ENCODE measurements around the gene HIP1. TPM values are rescaled to one million over a fixed set of nuclear protein-coding genes. Genes with fewer than 3 reads are reported as not detected.
A peak's percentile ranks its signal among the peaks of the same experiment; 100 is the strongest.

HIP1 gene
- total and polyA plus RNA-seq, 9 of the 15 experiments (the other 6 are each of a cell fraction or from before 2014, with no cell fraction given), result 2.4 to 13.7 (median 9.5) TPM

DNA sequence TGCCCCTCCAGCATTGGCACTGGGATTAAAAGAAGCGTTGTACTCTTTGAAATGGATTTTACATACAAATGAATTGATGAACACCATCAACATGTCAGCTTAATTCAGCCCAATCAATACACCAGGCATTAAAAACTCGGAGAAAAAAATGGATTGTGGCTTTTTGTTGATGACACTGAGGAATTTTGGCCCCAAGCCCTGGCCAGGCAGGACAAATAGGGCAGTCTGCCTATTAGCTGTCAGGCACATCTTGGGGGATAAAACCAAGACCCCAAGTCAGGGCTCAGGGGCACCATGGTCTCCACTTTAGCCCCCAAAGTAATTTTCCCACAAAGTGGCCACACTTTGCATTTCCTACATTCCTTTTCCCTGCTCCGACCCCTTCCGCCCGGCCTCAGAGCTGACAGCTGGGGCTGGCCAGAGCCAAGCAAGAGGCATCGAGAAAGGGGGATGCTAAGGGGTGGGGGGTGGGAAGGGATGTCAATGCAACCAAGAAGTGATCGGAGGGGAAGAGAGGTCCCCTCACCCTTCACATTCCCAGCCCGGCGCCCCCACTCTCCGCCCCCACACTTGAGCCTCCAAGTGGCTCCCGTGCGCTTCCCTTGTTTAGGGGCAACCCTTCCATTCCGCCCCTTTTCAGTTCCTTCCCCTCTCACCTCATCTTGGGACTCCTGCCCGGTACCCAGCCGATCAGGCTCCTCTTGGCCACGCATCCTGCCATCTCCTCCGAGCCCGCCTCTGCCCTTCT is 711 bp downstream of the HIP1 start (continued):
- TF ChIP-seq, protein P1, sequence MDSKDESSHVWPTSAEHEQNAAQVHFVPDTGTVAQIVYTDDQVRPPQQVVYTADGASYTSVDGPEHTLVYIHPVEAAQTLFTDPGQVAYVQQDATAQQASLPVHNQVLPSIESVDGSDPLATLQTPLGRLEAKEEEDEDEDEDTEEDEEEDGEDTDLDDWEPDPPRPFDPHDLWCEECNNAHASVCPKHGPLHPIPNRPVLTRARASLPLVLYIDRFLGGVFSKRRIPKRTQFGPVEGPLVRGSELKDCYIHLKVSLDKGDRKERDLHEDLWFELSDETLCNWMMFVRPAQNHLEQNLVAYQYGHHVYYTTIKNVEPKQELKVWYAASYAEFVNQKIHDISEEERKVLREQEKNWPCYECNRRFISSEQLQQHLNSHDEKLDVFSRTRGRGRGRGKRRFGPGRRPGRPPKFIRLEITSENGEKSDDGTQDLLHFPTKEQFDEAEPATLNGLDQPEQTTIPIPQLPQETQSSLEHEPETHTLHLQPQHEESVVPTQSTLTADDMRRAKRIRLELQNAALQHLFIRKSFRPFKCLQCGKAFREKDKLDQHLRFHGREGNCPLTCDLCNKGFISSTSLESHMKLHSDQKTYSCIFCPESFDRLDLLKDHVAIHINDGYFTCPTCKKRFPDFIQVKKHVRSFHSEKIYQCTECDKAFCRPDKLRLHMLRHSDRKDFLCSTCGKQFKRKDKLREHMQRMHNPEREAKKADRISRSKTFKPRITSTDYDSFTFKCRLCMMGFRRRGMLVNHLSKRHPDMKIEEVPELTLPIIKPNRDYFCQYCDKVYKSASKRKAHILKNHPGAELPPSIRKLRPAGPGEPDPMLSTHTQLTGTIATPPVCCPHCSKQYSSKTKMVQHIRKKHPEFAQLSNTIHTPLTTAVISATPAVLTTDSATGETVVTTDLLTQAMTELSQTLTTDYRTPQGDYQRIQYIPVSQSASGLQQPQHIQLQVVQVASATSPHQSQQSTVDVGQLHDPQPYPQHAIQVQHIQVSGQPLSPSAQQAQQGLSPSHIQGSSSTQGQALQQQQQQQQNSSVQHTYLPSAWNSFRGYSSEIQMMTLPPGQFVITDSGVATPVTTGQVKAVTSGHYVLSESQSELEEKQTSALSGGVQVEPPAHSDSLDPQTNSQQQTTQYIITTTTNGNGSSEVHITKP (IDR thresholded peaks at IDR 0.05; ENCODE audit: partially characterized antibody), result peak; percentile 9
- 0 out of 2 replicates have a peak, but pooled peaks have one; percentile 9 for TF ChIP-seq ARID1B (IDR thresholded peaks at IDR 0.05)
- TF ChIP-seq ETV1 (tag; conservative IDR thresholded peaks at IDR 0.05; ENCODE audit: low read depth), result no peak
- no peak for TF ChIP-seq PURB (CRISPR knock-in tag; IDR thresholded peaks at IDR 0.05; ENCODE audit: low read depth)
- peak; percentile 81 for TF ChIP-seq EGR1 (conservative IDR thresholded peaks at IDR 0.05)
- TF ChIP-seq, protein P2, sequence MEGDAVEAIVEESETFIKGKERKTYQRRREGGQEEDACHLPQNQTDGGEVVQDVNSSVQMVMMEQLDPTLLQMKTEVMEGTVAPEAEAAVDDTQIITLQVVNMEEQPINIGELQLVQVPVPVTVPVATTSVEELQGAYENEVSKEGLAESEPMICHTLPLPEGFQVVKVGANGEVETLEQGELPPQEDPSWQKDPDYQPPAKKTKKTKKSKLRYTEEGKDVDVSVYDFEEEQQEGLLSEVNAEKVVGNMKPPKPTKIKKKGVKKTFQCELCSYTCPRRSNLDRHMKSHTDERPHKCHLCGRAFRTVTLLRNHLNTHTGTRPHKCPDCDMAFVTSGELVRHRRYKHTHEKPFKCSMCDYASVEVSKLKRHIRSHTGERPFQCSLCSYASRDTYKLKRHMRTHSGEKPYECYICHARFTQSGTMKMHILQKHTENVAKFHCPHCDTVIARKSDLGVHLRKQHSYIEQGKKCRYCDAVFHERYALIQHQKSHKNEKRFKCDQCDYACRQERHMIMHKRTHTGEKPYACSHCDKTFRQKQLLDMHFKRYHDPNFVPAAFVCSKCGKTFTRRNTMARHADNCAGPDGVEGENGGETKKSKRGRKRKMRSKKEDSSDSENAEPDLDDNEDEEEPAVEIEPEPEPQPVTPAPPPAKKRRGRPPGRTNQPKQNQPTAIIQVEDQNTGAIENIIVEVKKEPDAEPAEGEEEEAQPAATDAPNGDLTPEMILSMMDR (IDR thresholded peaks at IDR 0.05 in 2 of 3, conservative IDR thresholded peaks at IDR 0.05 in 1 of 3; ENCODE audit: insufficient read depth in 2 of 3, low read depth in 1 of 3, low read length in 3 of 3), result 0 out of 6 replicates have a peak, but pooled peaks of 1 of the 3 experiments have one; percentile 1
- TF ChIP-seq, protein P3, sequence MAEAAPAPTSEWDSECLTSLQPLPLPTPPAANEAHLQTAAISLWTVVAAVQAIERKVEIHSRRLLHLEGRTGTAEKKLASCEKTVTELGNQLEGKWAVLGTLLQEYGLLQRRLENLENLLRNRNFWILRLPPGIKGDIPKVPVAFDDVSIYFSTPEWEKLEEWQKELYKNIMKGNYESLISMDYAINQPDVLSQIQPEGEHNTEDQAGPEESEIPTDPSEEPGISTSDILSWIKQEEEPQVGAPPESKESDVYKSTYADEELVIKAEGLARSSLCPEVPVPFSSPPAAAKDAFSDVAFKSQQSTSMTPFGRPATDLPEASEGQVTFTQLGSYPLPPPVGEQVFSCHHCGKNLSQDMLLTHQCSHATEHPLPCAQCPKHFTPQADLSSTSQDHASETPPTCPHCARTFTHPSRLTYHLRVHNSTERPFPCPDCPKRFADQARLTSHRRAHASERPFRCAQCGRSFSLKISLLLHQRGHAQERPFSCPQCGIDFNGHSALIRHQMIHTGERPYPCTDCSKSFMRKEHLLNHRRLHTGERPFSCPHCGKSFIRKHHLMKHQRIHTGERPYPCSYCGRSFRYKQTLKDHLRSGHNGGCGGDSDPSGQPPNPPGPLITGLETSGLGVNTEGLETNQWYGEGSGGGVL (CRISPR knock-in tag; IDR thresholded peaks at IDR 0.05), result no peak
- TF ChIP-seq ZNF263 (CRISPR knock-in tag; IDR thresholded peaks at IDR 0.05; ENCODE audit: borderline replicate concordance), result no peak; the same call in 1 of the 2 replicates
- no peak for TF ChIP-seq ERF (CRISPR knock-in tag; IDR thresholded peaks at IDR 0.05)
- TF ChIP-seq TRIM24 (IDR thresholded peaks at IDR 0.05), result 0 out of 4 replicates have a peak, but pooled peaks of 1 of the 2 experiments have one; percentile 17
- no peak for TF ChIP-seq CBX8 (IDR thresholded peaks at IDR 0.05; ENCODE audit: borderline replicate concordance, extremely low read depth, low read depth, low read length, poor library complexity, severe bottlenecking)
- 0 out of 2 replicates have a peak, but pooled peaks have one; percentile 9 for TF ChIP-seq NCOA1 (IDR thresholded peaks at IDR 0.05; ENCODE audit: low read depth)
- no peak for TF ChIP-seq EZH2 (IDR thresholded peaks at IDR 0.05; ENCODE audit: borderline replicate concordance, low read depth, low read length)
- no peak for TF ChIP-seq NFXL1 (CRISPR knock-in tag; IDR thresholded peaks at IDR 0.05)
- TF ChIP-seq ZBTB7A (IDR thresholded peaks at IDR 0.05; ENCODE audit: borderline replicate concordance, control insufficient read depth, low read depth, low read length), result peak; percentile 58; the same call in 1 of the 2 replicates
